Neuron (in vitro differentiated cells): ENCODE measurements around the gene CFAP46.

Source experiments
- H2AFZ ChIP-seq: one replicate; pipeline ENCODE4 v1.6.1; 2013; ENCODE audit warnings: low read depth, mild to moderate bottlenecking, inconsistent platforms, low read length, moderate library complexity
- H3K27me3 ChIP-seq: one replicate; pipeline ENCODE4 v1.6.1; 2013; ENCODE audit warnings: low read length; ENCODE audit not compliant: insufficient read depth
- H3K36me3 ChIP-seq: one replicate; pipeline ENCODE4 v1.6.1; 2013; ENCODE audit warnings: low read length; ENCODE audit not compliant: insufficient read depth
- H3K4me1 ChIP-seq: one replicate; pipeline ENCODE4 v1.6.1; 2013; ENCODE audit warnings: low read length; ENCODE audit not compliant: insufficient read depth
- H3K4me3 ChIP-seq: 2 replicates; pipeline ENCODE4 v1.5.1; 2013; ENCODE audit warnings: mild to moderate bottlenecking, low read length, moderate library complexity
- H3K9me3 ChIP-seq: one replicate; pipeline ENCODE4 v1.6.1; 2013; ENCODE audit warnings: low read length

The CFAP46 gene

DNA sequence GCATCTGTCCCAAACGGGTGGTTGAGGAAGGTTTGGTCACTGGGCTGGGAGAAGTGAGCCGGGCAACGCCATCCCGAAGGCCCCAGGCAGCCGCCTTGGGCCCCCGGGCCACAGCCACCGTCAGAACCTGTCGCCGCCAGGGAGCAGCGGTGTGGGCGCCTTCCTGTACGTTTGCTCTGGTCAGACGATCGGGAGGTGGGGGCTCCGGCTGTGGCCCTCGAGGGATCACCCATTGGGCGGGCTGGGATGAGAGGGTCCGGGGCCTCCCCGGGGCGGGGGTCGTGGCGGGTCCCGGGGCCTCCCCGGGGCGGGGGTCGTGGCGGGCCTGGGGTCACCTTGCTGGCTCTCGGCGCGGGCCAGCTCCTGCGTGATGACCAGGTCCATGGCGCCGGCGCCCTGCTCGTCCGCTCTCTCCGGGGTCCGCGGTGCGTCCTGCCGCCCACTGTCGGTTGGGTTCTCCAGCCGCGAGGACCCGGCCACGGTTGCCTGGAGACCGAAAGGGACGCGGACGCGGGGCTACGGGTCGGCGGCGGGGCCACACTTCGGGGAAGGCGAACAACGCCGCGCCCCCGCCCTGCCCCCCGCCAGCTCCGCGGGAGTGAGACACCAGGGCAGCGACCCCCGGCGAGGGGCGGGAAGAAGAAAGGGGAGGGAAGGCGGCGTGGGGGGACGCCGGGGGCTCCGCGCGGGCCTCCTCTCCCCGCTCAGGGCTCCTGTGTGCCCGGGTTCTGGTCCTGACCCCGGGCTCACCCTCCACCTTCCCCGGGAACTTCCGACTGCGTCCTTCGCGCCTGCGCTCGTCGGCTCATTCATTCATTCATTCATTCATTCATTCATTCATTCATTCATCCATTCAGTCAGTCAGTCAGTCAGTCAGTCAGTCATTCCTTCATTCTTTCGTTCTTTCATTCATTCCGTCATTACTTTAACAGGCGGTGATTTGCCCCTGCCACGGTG is at the start of gene CFAP46:
TSS of gene CFAP46 (minus strand) at position 470 of the 957 bp plus-strand sequence. CDS start at position 384, 86 bp downstream.
- no peaks in the 10 kb centered on the region for H3K9me3 ChIP-seq
- H3K4me3 ChIP-seq = peak within 1 kb of the TSS; percentile 57
- H2AFZ ChIP-seq = peak within 1 kb of the TSS; percentile 85
- H3K36me3 ChIP-seq = no peaks in the 10 kb centered on the region
- H3K27me3 ChIP-seq = peaks cover 17% of the 10 kb centered on the region
- H3K4me1 ChIP-seq = peaks cover 4% of the 10 kb centered on the region

- no peak overlapping the region for H3K4me3 ChIP-seq
- H3K4me1 ChIP-seq = peaks cover 6% of the 10 kb centered on the region
- H3K36me3 ChIP-seq = no peaks in the 10 kb centered on the region
Observed at GRCh38 chr10:132991706-132992432, 49.5 kb upstream of the CFAP46 start.

GRCh38 chr10:132990684-132991545 is 48.5 kb upstream of the CFAP46 start:
- Histone ChIP-seq H3K4me3 (no peak overlapping the region), H3K9me3 (no peaks in the 10 kb centered on the region), H3K4me1 (peaks cover 6% of the 10 kb centered on the region), H2AFZ (no peak overlapping the region), H3K27me3 (peaks cover 23% of the 10 kb centered on the region), H3K36me3 (no peaks in the 10 kb centered on the region)

More at GRCh38 chr10:132991706-132992432, 49.5 kb upstream of the CFAP46 start:
- H2AFZ ChIP-seq = no peak overlapping the region
- no peaks in the 10 kb centered on the region for H3K9me3 ChIP-seq
- peaks cover 22% of the 10 kb centered on the region for H3K27me3 ChIP-seq

DNA sequence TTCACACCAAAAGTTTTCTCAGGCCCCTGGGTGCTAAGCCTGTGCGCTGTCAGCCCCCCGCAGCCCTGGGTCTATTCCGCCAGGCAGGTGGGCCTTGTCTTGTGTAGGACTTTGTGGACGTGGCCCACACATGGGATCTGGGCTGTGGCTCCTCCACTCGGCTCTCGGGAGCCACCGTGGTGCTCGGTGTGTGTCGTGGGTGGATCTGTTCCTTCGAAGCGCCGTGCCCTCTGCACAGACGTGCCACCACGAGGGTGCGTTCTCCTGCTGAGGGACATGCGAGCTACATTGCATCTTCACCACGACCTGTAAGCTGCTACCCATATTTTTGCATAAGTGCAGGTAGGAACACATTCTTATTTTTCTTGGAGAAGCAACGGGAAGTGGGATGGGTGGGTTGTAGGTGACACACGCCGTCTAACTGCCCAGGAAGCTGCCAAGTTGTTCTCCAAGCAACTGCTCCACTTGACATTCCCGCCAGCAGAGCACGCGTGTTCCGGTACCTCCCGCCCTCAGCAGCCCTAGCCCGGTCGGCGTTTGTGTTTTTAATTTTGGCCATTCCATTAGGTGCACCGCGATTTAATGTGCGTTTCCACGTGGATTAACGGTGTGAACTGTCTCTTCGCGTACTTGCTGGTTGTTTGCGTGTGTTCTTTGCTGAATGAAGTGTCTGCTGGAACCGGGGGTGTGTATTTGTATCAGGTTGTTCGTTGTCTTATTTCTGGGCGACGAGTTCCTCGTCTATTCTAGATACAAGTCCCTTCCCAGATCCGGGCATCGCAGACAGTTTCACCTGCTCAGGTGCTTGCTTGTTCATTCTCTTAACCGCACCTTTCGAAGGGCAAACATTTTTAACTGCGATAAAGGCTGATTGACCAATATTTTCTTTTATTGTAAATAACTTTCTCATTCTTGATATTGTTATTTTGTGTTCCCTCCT is 47.4 kb upstream of the CFAP46 start:
- H2AFZ ChIP-seq = no peak overlapping the region
- H3K9me3 ChIP-seq = no peaks in the 10 kb centered on the region
- peaks cover 18% of the 10 kb centered on the region for H3K27me3 ChIP-seq

DNA sequence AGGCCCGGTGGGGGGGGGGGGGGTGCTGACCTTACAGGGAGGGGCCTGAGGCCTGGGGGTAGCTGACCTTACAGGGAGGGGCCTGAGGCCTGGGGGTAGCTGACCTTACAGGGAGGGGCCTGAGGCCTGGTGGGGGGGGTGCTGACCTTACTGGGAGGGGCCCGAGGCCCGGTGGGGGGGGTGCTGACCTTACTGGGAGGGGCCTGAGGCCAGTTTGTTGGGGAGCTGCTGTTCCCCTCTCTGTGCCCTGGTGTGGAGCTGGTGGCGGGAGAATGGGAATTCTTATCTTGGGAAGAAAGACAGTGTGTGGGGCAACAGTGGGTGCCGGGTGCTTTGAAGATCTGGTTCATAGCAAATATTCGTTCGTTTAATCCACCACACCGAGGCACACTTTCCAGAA is 46.6 kb upstream of the CFAP46 start:
- Histone ChIP-seq H3K36me3 (no peaks in the 10 kb centered on the region), H3K4me1 (peaks cover 6% of the 10 kb centered on the region), H3K4me3 (no peak overlapping the region), H3K27me3 (peaks cover 18% of the 10 kb centered on the region), H2AFZ (no peak overlapping the region), H3K9me3 (no peaks in the 10 kb centered on the region)

More for the DNA sequence above, 47.4 kb upstream of the CFAP46 start:
- Histone ChIP-seq H3K36me3 (no peaks in the 10 kb centered on the region), H3K4me3 (no peak overlapping the region), H3K4me1 (peaks cover 6% of the 10 kb centered on the region)

DNA sequence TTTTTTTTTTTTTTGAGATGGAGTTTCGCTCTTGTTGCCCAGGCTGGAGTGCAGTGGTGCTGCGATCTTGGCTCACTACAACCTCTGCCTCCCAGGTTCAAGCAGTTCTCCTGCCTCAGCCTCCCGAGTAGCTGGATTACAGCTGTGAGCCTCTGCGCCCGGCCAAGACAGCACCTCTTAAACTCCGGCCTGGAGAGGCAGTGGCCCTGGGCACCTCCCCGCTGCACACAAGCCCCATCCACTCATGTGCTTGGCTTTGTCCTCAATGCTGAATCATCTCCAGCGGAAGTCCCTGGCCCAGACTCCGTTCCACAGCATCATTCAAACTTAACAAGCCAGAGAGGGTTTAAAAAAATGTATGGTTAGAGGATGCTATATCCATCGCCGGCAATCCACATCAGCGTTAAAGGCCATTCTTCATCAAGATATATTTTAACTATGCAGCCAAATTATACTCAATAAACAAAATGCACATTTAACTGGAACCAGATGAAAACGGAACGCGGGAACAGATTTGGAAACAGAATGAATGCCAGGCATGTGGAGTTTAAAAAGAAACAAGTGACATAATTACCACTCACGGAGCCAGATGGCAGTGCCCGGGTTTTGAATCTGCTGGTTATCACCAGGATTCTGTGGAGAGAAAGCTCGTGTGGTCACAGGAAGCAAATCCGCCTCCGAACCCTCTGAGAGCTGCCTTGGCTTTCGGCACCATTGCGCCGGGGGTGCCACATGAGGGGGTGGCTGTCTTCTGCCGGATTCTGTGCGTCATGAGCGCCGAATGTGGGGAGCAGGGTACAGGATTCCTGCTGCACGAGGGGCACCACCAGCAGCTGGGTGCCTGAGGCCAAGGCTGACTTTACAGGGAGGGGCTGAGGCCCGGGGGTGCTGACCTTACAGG is 45.6 kb upstream of the CFAP46 start:
- H2AFZ ChIP-seq = no peak overlapping the region
- no peaks in the 10 kb centered on the region for H3K9me3 ChIP-seq
- peaks cover 6% of the 10 kb centered on the region for H3K4me1 ChIP-seq
- H3K4me3 ChIP-seq = no peak overlapping the region
- H3K36me3 ChIP-seq = no peaks in the 10 kb centered on the region
- peaks cover 16% of the 10 kb centered on the region for H3K27me3 ChIP-seq

- Histone ChIP-seq H3K27me3 (peaks cover 21% of the 10 kb centered on the region), H3K9me3 (no peaks in the 10 kb centered on the region)
Observed at GRCh38 chr10:132986978-132987377, 44.6 kb upstream of the CFAP46 start.

DNA sequence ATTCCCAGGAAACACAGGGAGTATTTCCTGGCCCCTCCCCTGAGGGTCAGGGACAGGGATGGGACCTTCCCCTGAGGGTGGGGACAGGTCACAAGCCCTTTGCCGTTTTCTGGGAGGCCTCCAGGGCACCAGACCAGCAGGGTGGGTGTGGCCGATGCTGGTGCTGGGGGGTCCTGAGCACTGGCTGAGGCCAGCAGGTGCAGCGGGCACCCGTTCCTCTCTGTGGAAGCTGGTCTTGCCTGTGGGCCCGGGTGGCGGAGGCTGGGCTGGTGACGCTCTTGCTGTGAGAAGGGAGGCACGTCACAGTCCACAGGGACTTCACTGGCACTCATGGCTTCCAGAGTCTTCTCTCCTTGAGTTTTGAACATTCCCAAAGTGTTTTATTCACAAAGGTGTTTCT is 44.2 kb upstream of the CFAP46 start:
- Histone ChIP-seq H3K36me3 (no peaks in the 10 kb centered on the region), H3K4me1 (peaks cover 3% of the 10 kb centered on the region), H3K4me3 (no peak overlapping the region), H2AFZ (no peak overlapping the region), H3K27me3 (peaks cover 25% of the 10 kb centered on the region), H3K9me3 (no peaks in the 10 kb centered on the region)

More at GRCh38 chr10:132986978-132987377, 44.6 kb upstream of the CFAP46 start:
- Histone ChIP-seq H3K4me1 (peaks cover 6% of the 10 kb centered on the region), H3K4me3 (no peak overlapping the region), H3K36me3 (no peaks in the 10 kb centered on the region), H2AFZ (no peak overlapping the region)

- Histone ChIP-seq H3K9me3 (no peaks in the 10 kb centered on the region), H3K4me1 (no peaks in the 10 kb centered on the region), H3K4me3 (no peak overlapping the region), H3K36me3 (no peaks in the 10 kb centered on the region), H3K27me3 (peaks cover 28% of the 10 kb centered on the region), H2AFZ (no peak overlapping the region)
Observed at GRCh38 chr10:132986076-132986475, 43.7 kb upstream of the CFAP46 start.

GRCh38 chr10:132985546-132985900 is 43.2 kb upstream of the CFAP46 start:
- Histone ChIP-seq H3K4me1 (no peaks in the 10 kb centered on the region), H3K36me3 (no peaks in the 10 kb centered on the region), H3K9me3 (no peaks in the 10 kb centered on the region), H2AFZ (no peak overlapping the region), H3K4me3 (no peak overlapping the region), H3K27me3 (peaks cover 28% of the 10 kb centered on the region)

GRCh38 chr10:132984801-132985545 is 42.6 kb upstream of the CFAP46 start:
- no peak overlapping the region for H2AFZ ChIP-seq
- H3K4me1 ChIP-seq = no peaks in the 10 kb centered on the region
- no peaks in the 10 kb centered on the region for H3K36me3 ChIP-seq
- H3K27me3 ChIP-seq = peaks cover 29% of the 10 kb centered on the region
- H3K4me3 ChIP-seq = no peak overlapping the region
- no peaks in the 10 kb centered on the region for H3K9me3 ChIP-seq
